Smooth muscle cell of the coronary artery (primary cell): ENCODE results near the gene FAM240A. TPM values are rescaled to one million over a fixed set of nuclear protein-coding genes. Genes with fewer than 3 reads are reported as not detected.

Experiments used
- total RNA-seq: library from RNA; depleted of rRNA; stranded (reverse); fragments of >200 nt; gene quantifications from 2 replicates; pipeline ENCODE4 v1.2.3, GENCODE V29; 2014; ENCODE audit warnings: low replicate concordance

The FAM240A gene
- not detected in 2 replicates for total RNA-seq

DNA sequence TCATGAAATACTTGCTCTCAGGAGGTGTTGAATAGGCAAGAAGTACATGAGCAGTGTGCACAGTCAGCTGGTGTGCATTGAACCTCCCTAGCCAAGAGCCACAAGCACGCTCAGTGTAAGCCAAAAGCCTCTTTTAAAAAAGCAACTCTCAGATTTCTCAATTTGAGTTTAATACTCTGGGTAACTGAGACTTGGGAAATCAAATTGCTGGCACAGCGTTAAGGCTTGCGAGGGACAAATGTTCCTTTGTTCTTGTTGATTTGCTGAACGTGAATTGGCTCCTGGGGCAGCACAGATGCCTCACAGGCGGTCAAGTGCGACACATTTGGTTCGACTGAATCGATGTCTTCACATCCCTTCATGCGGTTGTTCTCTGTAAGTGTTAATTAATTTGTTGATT is at the start of gene FAM240A:
Gene FAM240A, plus strand, starts transcription at position 202 of the 400 bp plus-strand sequence. Its CDS starts 159 bp downstream, at position 361.

GRCh38 chr3:46566040-46566641 is 46.2 kb upstream of the FAM240A start, which contains the start of gene LRRC2:
LRRC2 (minus strand) TSS chr3:46566302; CDS start chr3:46551591, 14,711 bp downstream.

Other genes starting within 250 kb of the FAM240A start
- gene CCR5, start 241.6 kb upstream of the FAM240A start, total RNA-seq, result not detected in 2 replicates
- 0.12 TPM in 1 of 2 replicates, not detected in the other for gene CCRL2, start 205.3 kb upstream of the FAM240A start, total RNA-seq
- not detected in 2 replicates for gene LTF, start 147.6 kb upstream of the FAM240A start, total RNA-seq
- gene RTP3, start 114.5 kb upstream of the FAM240A start, total RNA-seq, result not detected in 2 replicates
- 2.0 and 4.7 TPM in 2 replicates for gene LRRC2, start 46.2 kb upstream of the FAM240A start, total RNA-seq
- gene ALS2CL, start 81.2 kb downstream of the FAM240A start, total RNA-seq, result 0.94 and 1.9 TPM in 2 replicates
- gene TMIE, start 88.9 kb downstream of the FAM240A start, total RNA-seq, result not detected in 2 replicates
- not detected in 2 replicates for gene PRSS50, start 105.3 kb downstream of the FAM240A start, total RNA-seq